ENCODE results near the gene CTH. TPM values are rescaled to one million over a fixed set of nuclear protein-coding genes. Genes with fewer than 3 reads are reported as not detected.
"Not testable (repeated sequence)": the region's sequence is repeated elsewhere in the genome, so short reads cannot be mapped to it uniquely, and the experiment has no call there.

Gene CTH
- total RNA-seq, 1 donor = 1.8 TPM

DNA sequence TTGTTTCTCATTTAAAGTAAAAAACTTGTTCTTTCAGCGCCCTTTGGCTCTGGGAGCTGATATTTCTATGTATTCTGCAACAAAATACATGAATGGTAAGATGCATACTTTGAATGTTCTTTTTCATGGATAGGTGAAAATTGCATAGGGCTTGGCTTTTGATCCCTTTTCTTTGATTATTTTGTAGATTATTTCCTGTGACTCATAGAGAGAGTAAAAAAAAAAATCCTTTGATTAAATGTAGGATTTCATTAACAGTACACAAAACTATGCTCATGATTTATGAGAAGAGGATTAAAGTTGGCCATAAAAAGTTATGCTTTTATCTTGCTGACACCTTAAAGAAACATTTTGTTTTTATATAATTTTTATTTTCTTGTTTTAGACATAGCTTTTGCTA lies 18.7 kb downstream of the CTH start:
- Histone ChIP-seq H3K4me3 (ENCODE audit: low read length) (no peak overlapping the region), H3K27me3 (ENCODE audit: insufficient read depth, low read length) (no peaks in the 10 kb centered on the region), H3K9me3 (ENCODE audit: low read depth, low read length) (no peaks in the 10 kb centered on the region), H3K4me1 (ENCODE audit: insufficient read depth, low read length) (no peaks in the 10 kb centered on the region)

GRCh38 chr1:70431317-70431716 lies 20.2 kb downstream of the CTH start:
- H3K9me3 ChIP-seq (ENCODE audit: low read depth, low read length) = no peaks in the 10 kb centered on the region
- no peaks in the 10 kb centered on the region for H3K4me1 ChIP-seq (ENCODE audit: insufficient read depth, low read length)
- H3K4me3 ChIP-seq (ENCODE audit: low read length) = no peak overlapping the region
- no peaks in the 10 kb centered on the region for H3K27me3 ChIP-seq (ENCODE audit: insufficient read depth, low read length)

- H3K27me3 ChIP-seq (ENCODE audit: insufficient read depth, low read length) = no peaks in the 10 kb centered on the region
- no peaks in the 10 kb centered on the region for H3K9me3 ChIP-seq (ENCODE audit: low read depth, low read length)
- H3K4me3 ChIP-seq (ENCODE audit: low read length) = no peak overlapping the region
- H3K4me1 ChIP-seq (ENCODE audit: insufficient read depth, low read length) = no peaks in the 10 kb centered on the region
Measured at GRCh38 chr1:70431874-70432273, 20.8 kb downstream of the CTH start.

DNA sequence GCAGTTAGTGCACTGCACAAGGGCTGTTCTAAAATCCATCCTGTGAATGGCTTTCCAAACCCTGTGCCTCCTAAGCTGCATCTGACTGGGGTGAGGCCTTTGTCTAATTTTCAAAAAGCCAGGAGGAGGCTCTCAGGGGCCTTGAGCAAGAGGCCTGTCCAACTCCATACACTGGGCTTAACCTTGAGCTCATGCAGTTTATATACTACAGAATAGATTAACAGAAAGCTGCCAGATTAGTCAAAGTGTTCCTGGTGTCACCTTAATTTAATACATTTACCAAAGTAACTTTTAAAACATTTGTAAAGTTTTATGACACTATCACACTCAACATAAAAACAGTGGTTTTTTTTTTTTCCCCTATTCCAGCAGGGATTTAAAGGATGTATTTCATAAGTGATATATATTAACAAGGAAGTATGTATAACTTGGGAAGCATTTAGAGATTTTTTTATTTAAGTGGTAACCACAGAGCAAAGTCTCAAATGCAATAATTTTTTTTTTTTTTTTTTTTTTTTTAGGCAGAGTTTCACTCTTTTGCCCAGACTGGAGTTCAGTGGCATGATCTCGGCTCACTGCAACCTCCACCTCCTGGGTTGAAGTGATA lies 23.3 kb downstream of the CTH start:
- no peak overlapping the region for H3K4me3 ChIP-seq (ENCODE audit: low read length)
- no peaks in the 10 kb centered on the region for H3K9me3 ChIP-seq (ENCODE audit: low read depth, low read length)
- H3K4me1 ChIP-seq (ENCODE audit: insufficient read depth, low read length) = no peaks in the 10 kb centered on the region
- H3K27me3 ChIP-seq (ENCODE audit: insufficient read depth, low read length) = no peaks in the 10 kb centered on the region

- Histone ChIP-seq H3K4me3 (ENCODE audit: low read length) (no peak overlapping the region), H3K9me3 (ENCODE audit: low read depth, low read length) (no peaks in the 10 kb centered on the region), H3K4me1 (ENCODE audit: insufficient read depth, low read length) (no peaks in the 10 kb centered on the region), H3K27me3 (ENCODE audit: insufficient read depth, low read length) (no peaks in the 10 kb centered on the region)
Measured at GRCh38 chr1:70436622-70437251, 25.7 kb downstream of the CTH start.

DNA sequence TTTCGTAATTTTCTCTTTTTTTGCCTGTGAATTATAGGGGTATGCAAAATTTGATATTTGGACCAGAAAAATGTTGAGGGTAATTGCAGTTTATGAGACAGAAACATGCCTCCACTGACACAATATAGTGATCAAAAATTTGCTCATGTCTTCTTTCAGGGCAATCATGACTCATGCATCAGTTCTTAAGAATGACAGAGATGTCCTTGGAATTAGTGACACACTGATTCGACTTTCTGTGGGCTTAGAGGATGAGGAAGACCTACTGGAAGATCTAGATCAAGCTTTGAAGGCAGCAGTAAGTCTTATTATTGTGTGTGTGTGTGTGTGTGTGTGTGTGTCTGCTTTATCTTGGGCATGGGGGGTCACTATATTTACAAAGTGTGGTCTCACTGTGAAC lies 27.5 kb downstream of the CTH start:
- Histone ChIP-seq H3K4me3 (ENCODE audit: low read length) (no peak overlapping the region), H3K4me1 (ENCODE audit: insufficient read depth, low read length) (no peaks in the 10 kb centered on the region), H3K27me3 (ENCODE audit: insufficient read depth, low read length) (no peaks in the 10 kb centered on the region), H3K9me3 (ENCODE audit: low read depth, low read length) (no peaks in the 10 kb centered on the region)

GRCh38 chr1:70440642-70441391 lies 29.7 kb downstream of the CTH start:
- no peaks in the 10 kb centered on the region for H3K27me3 ChIP-seq (ENCODE audit: insufficient read depth, low read length)
- H3K4me3 ChIP-seq (ENCODE audit: low read length) = no peak overlapping the region
- no peaks in the 10 kb centered on the region for H3K4me1 ChIP-seq (ENCODE audit: insufficient read depth, low read length)
- H3K9me3 ChIP-seq (ENCODE audit: low read depth, low read length) = no peaks in the 10 kb centered on the region

DNA sequence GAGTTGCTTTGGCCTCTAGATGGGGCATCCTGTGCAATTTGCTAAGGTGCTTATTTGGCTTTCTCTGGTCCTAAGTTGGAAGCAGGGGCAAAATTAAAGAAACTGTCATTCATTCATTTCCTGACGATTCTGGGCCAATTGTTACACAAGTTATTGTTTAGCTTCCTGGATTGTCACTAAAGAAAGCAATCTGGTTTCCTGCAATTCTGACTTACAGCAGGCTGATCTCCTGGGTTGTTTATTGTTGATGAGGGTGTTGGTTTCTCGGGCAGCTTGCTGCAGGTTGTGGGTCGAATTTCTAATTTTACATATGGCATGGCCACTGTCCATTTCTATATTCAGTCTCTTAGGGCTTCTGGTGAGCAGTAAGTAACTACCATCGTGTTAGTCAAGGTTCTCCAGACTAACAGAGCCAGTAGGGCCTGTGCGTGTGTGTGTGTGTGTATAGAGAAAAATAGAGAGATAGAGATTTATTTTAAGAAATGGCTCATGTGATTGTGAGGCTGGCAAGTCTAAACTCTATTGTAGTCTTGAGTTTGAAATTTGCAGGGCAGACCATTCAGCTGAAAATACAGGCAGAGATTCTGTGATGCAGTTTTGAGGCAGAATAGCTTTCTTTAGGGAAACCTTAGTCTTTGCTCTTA lies 30.4 kb downstream of the CTH start:
- no peaks in the 10 kb centered on the region for H3K9me3 ChIP-seq (ENCODE audit: low read depth, low read length)
- no peak overlapping the region for H3K4me3 ChIP-seq (ENCODE audit: low read length)
- H3K4me1 ChIP-seq (ENCODE audit: insufficient read depth, low read length) = no peaks in the 10 kb centered on the region
- no peaks in the 10 kb centered on the region for H3K27me3 ChIP-seq (ENCODE audit: insufficient read depth, low read length)

- H3K27me3 ChIP-seq (ENCODE audit: insufficient read depth, low read length) = no peaks in the 10 kb centered on the region
- H3K4me3 ChIP-seq (ENCODE audit: low read length) = no peak overlapping the region
- H3K4me1 ChIP-seq (ENCODE audit: insufficient read depth, low read length) = no peaks in the 10 kb centered on the region
- H3K9me3 ChIP-seq (ENCODE audit: low read depth, low read length) = no peaks in the 10 kb centered on the region
Measured at GRCh38 chr1:70442490-70442889, 31.4 kb downstream of the CTH start.

DNA sequence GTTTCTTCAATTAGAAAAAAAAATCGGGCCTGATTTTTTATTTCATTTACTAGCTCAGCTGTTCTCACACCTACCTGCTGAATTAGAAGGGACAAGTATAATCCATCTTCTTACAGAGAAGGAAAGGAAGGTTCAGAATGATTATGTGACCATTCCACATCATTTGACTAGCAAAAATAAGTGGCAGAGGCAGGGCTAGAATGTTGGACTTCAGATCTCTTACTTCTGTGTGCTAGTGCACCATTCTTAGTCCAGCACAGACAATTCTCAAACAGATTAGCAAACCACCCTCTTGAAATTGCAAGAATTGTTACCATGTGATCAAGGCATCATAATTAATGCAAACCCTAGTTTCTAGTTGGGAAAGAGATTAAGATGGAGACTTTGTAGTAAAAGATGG lies 32.7 kb downstream of the CTH start:
- no peaks in the 10 kb centered on the region for H3K9me3 ChIP-seq (ENCODE audit: low read depth, low read length)
- no peaks in the 10 kb centered on the region for H3K27me3 ChIP-seq (ENCODE audit: insufficient read depth, low read length)
- H3K4me1 ChIP-seq (ENCODE audit: insufficient read depth, low read length) = no peaks in the 10 kb centered on the region
- H3K4me3 ChIP-seq (ENCODE audit: low read length) = no peak overlapping the region

- Histone ChIP-seq H3K27me3 (ENCODE audit: insufficient read depth, low read length) (no peaks in the 10 kb centered on the region), H3K4me3 (ENCODE audit: low read length) (no peak overlapping the region), H3K4me1 (ENCODE audit: insufficient read depth, low read length) (no peaks in the 10 kb centered on the region), H3K9me3 (ENCODE audit: low read depth, low read length) (no peaks in the 10 kb centered on the region)
Measured at GRCh38 chr1:70449049-70449448, 38.0 kb downstream of the CTH start.

- H3K4me3 ChIP-seq (ENCODE audit: low read length); H3K27me3 ChIP-seq (ENCODE audit: insufficient read depth, low read length); H3K4me1 ChIP-seq (ENCODE audit: insufficient read depth, low read length); H3K9me3 ChIP-seq (ENCODE audit: low read depth, low read length): not testable (repeated sequence)
Measured at GRCh38 chr1:70452164-70452939, 41.3 kb downstream of the CTH start.

DNA sequence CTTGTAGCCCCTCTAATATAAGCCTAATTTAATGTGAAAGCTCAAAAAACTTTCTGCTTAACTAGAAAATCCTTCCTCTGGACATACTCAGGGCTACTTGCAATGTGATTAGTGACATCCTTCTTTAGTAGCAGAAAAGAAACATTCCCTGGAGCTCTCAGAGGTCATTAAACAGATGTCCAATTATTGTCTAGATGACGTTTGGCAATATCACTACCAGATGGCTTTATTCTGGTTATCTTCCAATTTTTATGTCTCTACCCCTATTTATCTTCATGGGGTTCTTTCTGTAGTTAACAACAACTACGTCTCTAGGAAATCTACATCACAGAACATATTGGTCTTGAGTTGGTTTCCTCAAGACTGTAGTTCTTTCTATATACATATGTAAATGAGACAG lies 44.2 kb downstream of the CTH start:
- Histone ChIP-seq H3K4me3 (ENCODE audit: low read length) (no peak overlapping the region), H3K4me1 (ENCODE audit: insufficient read depth, low read length) (no peaks in the 10 kb centered on the region), H3K9me3 (ENCODE audit: low read depth, low read length) (no peaks in the 10 kb centered on the region), H3K27me3 (ENCODE audit: insufficient read depth, low read length) (no peaks in the 10 kb centered on the region)

- Histone ChIP-seq H3K27me3 (ENCODE audit: insufficient read depth, low read length) (no peaks in the 10 kb centered on the region), H3K9me3 (ENCODE audit: low read depth, low read length) (no peaks in the 10 kb centered on the region), H3K4me1 (ENCODE audit: insufficient read depth, low read length) (no peaks in the 10 kb centered on the region), H3K4me3 (ENCODE audit: low read length) (no peak overlapping the region)
Measured at GRCh38 chr1:70458131-70458530, 47.1 kb downstream of the CTH start.
